OCI-LY1 (cell line): ENCODE measurements around the gene PPIL4.
A peak's percentile ranks its signal among the peaks of the same experiment; 100 is the strongest.

Experiments used
- H2AFZ ChIP-seq: fragments of 200-600 bp; sonication (generic), shearing (Covaris generic); 2 replicates; pipeline ENCODE4 v1.6.0; 2014; ENCODE audit warnings: antibody characterized with exemption, mild to moderate bottlenecking, low read length
- H3F3A ChIP-seq: fragments of 200-600 bp; sonication (generic), shearing (Covaris generic); 2 replicates; pipeline ENCODE4 v1.6.0; 2014; ENCODE audit warnings: mild to moderate bottlenecking, antibody characterized with exemption, low read length, moderate library complexity; ENCODE audit not compliant: insufficient read depth
- H3K27ac ChIP-seq: fragments of 200-600 bp; sonication (generic); 2 replicates; pipeline ENCODE4 v1.5.1; 2014; ENCODE audit warnings: low read length, mixed run types, mild to moderate bottlenecking, low read depth; ENCODE audit not compliant: poor library complexity, severe bottlenecking
- H3K27me3 ChIP-seq: fragments of 200-600 bp; sonication (generic); 2 replicates; pipeline ENCODE4 v1.6.0; 2014; ENCODE audit warnings: antibody characterized with exemption, mild to moderate bottlenecking, low read length, moderate library complexity; ENCODE audit not compliant: insufficient read depth
- H3K36me3 ChIP-seq: fragments of 200-600 bp; sonication (generic); 2 replicates; pipeline ENCODE4 v1.6.1; 2014; ENCODE audit warnings: mild to moderate bottlenecking, antibody characterized with exemption, low read length, moderate library complexity, mixed read lengths; ENCODE audit not compliant: insufficient read depth
- H3K4me1 ChIP-seq: fragments of 200-600 bp; sonication (generic); 2 replicates; pipeline ENCODE4 v1.5.1; 2014; ENCODE audit warnings: mild to moderate bottlenecking, low read length, moderate library complexity; ENCODE audit not compliant: insufficient read depth, severe bottlenecking
- H3K4me2 ChIP-seq: fragments of 200-600 bp; sonication (generic), shearing (Covaris generic); 2 replicates; pipeline ENCODE4 v1.6.1; 2014; ENCODE audit warnings: low read length
- H3K4me3 ChIP-seq: fragments of 200-600 bp; sonication (generic); 2 replicates; pipeline ENCODE4 v1.5.1; 2014; ENCODE audit warnings: low read length, low read depth, mild to moderate bottlenecking, mixed read lengths; ENCODE audit not compliant: poor library complexity, severe bottlenecking
- H3K79me2 ChIP-seq: fragments of 200-600 bp; shearing (Covaris generic); 2 replicates; pipeline ENCODE4 v1.6.1; 2016; ENCODE audit warnings: mixed run types, low read length, mixed read lengths; ENCODE audit not compliant: insufficient read depth
- H3K9ac ChIP-seq: fragments of 200-600 bp; sonication (generic), shearing (Covaris generic); 2 replicates; pipeline ENCODE4 v1.6.1; 2014; ENCODE audit warnings: mild to moderate bottlenecking, low read length, mixed read lengths
- H3K9me2 ChIP-seq: fragments of 200-600 bp; sonication (generic), shearing (Covaris generic); 2 replicates; pipeline ENCODE4 v1.6.1; 2014; ENCODE audit warnings: low read depth, mild to moderate bottlenecking, low read length, mixed read lengths
- H3K9me3 ChIP-seq: fragments of 200-600 bp; shearing (Covaris generic); 2 replicates; pipeline ENCODE4 v1.6.1; 2014; ENCODE audit warnings: low read length, mixed read lengths
- H4K20me1 ChIP-seq: fragments of 200-600 bp; sonication (generic), shearing (Covaris generic); 2 replicates; pipeline ENCODE4 v1.6.0; 2016; ENCODE audit warnings: mild to moderate bottlenecking, low read length; ENCODE audit not compliant: insufficient read depth
- EZH2 ChIP-seq: fragments of 200-600 bp; sonication (generic), shearing (Covaris generic); IDR thresholded peaks from 2 replicates; pipeline ENCODE4 v1.8.0; 2017; ENCODE audit warnings: borderline replicate concordance, mixed run types, mild to moderate bottlenecking, antibody characterized with exemption, low read length, moderate library complexity, mixed read lengths
- TF ChIP-seq, protein P1 (sequence below): fragments of 200-600 bp; sonication (generic), shearing (Covaris generic); IDR thresholded peaks from 2 replicates; pipeline ENCODE4 v1.5.1; 2017; ENCODE audit warnings: mild to moderate bottlenecking, antibody characterized with exemption, low read length, moderate library complexity, mixed read lengths

The PPIL4 gene

DNA sequence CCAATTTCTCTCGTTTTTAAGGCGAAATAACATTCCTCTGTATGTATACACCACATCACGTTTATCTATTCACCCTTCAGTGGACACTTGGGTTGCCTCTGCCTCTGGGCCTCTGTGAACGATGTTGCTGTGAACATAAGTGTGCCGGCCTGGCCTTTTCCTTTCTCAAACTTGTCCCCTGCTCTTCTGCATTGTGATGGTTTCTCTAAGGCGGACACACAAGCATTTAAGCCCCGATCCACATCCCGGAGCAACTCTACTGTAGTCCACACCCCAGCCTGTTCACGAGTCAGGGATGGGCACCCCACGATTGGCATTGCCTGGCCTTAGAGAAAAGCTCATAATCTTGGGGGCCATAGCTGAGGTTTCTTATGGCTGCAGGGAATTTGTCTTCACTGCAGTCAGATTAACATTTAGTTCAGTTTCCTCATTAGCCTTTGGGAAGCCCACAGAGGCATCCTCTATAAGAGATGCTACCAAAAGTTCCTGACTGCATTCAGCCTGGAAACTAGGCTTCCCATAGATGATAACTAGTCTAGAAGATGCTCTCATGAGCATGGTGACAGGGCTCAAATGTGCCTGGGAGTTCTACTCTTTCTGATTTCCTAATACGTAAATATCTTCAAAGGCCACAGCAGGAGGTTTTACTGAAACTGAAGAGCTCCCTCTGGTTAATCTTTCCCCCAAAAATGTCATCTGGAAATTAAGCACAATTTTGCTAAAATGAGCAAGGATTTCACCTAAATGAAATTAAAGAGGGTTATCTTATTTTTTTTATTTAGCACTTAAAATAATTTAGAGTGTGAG is 61.8 kb downstream of the PPIL4 start:
- no peaks in the 10 kb centered on the region for H3K9me2 ChIP-seq
- TF ChIP-seq EZH2: no peak
- TF ChIP-seq, protein P1, sequence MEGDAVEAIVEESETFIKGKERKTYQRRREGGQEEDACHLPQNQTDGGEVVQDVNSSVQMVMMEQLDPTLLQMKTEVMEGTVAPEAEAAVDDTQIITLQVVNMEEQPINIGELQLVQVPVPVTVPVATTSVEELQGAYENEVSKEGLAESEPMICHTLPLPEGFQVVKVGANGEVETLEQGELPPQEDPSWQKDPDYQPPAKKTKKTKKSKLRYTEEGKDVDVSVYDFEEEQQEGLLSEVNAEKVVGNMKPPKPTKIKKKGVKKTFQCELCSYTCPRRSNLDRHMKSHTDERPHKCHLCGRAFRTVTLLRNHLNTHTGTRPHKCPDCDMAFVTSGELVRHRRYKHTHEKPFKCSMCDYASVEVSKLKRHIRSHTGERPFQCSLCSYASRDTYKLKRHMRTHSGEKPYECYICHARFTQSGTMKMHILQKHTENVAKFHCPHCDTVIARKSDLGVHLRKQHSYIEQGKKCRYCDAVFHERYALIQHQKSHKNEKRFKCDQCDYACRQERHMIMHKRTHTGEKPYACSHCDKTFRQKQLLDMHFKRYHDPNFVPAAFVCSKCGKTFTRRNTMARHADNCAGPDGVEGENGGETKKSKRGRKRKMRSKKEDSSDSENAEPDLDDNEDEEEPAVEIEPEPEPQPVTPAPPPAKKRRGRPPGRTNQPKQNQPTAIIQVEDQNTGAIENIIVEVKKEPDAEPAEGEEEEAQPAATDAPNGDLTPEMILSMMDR: no peak
- H3F3A ChIP-seq: peaks cover 17% of the 10 kb centered on the region; the same call in 1 of the 2 replicates
- peaks cover 77% of the 10 kb centered on the region for H3K4me1 ChIP-seq
- no peaks in the 10 kb centered on the region for H4K20me1 ChIP-seq
- peak overlapping the region; percentile 87 for H3K4me2 ChIP-seq
- 0 out of 2 replicates have a peak overlapping the region, but pooled peaks have one; percentile 33 for H2AFZ ChIP-seq
- H3K79me2 ChIP-seq: peaks cover 2% of the 10 kb centered on the region; the same call in 1 of the 2 replicates
- H3K4me3 ChIP-seq: peak overlapping the region; percentile 66
- no peaks in the 10 kb centered on the region for H3K27me3 ChIP-seq
- H3K27ac ChIP-seq: peak overlapping the region; percentile 98
- no peaks in the 10 kb centered on the region for H3K36me3 ChIP-seq
- H3K9me3 ChIP-seq: no peaks in the 10 kb centered on the region
- peak overlapping the region; percentile 78 for H3K9ac ChIP-seq

DNA sequence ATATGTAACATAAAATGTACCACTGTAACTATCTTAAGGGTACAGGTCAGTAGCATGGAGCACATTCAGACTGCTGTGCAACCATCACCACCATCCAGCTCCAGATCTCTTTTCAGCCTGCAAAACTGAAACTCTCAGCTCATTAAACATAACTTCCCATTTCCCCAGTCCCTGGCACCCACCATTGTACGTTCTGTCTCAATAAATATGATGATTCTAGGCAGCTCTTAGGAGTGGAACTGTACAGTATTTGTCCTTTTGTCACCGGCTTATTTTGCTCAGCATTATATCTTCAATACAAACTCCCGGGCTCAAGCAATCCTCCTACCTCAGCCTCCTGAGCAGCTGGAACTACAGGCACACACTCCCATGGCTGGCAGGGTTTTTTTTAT is 62.5 kb downstream of the PPIL4 start:
- Histone ChIP-seq H3K4me2 (peak overlapping the region; percentile 87), H3K79me2 (peaks cover 4% of the 10 kb centered on the region; the same call in 1 of the 2 replicates), H3K36me3 (no peaks in the 10 kb centered on the region), H4K20me1 (no peaks in the 10 kb centered on the region), H2AFZ (no peak overlapping the region), H3K9me2 (no peaks in the 10 kb centered on the region), H3K4me1 (peaks cover 78% of the 10 kb centered on the region), H3F3A (peaks cover 17% of the 10 kb centered on the region; the same call in 1 of the 2 replicates), H3K4me3 (peak overlapping the region; percentile 66), H3K9ac (peak overlapping the region; percentile 78), H3K9me3 (no peaks in the 10 kb centered on the region), H3K27ac (peak overlapping the region; percentile 98), H3K27me3 (no peaks in the 10 kb centered on the region)
- TF ChIP-seq, protein P1: no peak
- no peak for TF ChIP-seq EZH2

DNA sequence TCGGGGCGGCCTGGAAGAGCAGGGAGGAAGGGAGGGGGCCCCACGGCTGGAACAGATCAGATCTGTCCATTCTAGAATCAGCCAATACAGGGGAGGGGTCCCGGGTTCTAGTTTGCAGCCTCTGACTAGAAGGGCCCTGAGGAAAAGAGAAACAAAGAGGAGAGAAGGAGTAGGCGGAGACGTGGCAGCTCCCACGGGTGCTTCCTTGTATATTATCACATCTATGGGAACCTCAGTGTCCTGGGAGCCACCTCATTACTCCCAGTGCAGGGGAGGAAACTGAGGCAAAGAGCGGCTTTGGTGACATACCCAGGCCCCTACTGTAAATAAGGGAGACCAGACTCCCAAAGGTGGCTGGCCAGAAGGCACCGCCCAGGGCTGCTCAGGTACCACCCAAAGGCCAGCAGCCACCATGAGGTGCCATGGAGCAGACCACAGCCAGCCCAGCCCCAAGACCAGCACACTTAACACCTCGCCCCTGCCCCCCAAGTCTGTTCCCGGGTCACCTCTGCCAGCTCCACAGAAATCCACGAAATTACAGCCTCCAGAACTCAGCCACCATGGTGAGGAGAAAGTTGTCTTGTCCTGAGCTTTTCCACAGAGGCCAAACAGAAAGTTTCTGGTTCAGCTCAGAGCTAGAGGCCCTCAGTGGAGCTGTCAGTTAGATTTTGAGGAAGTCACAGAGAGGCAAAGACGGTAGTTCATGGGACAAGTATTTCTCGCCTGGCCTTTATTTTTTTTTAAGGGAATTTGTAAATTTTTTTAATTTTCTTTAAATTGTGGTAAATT is 63.1 kb downstream of the PPIL4 start:
- Histone ChIP-seq H3K4me1 (peaks cover 82% of the 10 kb centered on the region), H4K20me1 (no peaks in the 10 kb centered on the region), H3K9me2 (no peaks in the 10 kb centered on the region), H3K79me2 (peaks cover 4% of the 10 kb centered on the region; the same call in 1 of the 2 replicates), H3K27ac (peak overlapping the region; percentile 98), H3F3A (peaks cover 17% of the 10 kb centered on the region; the same call in 1 of the 2 replicates), H3K27me3 (no peaks in the 10 kb centered on the region), H3K4me3 (peak overlapping the region; percentile 66), H2AFZ (no peak overlapping the region), H3K4me2 (peak overlapping the region; percentile 87), H3K9ac (peak overlapping the region; percentile 78), H3K36me3 (no peaks in the 10 kb centered on the region), H3K9me3 (no peaks in the 10 kb centered on the region)
- TF ChIP-seq, protein P1: no peak
- no peak for TF ChIP-seq EZH2
